Osteoblast (primary cell): ENCODE results near the gene ZNF575. TPM values are rescaled to one million over a fixed set of nuclear protein-coding genes. Genes with fewer than 3 reads are reported as not detected.

Experiments used
- DNase-seq: peaks from one replicate; pipeline ENCODE4 v3.0.0; 2011; ENCODE audit warnings: low spot score, mixed read lengths; ENCODE audit not compliant: insufficient read length; ENCODE audit errors: missing footprints
- H2AFZ ChIP-seq: 2 replicates; pipeline ENCODE4 v1.6.0; 2011; ENCODE audit warnings: mild to moderate bottlenecking, low read length
- H3K27ac ChIP-seq: 2 replicates; pipeline ENCODE4 v1.5.1; 2011; ENCODE audit warnings: mild to moderate bottlenecking, low read depth, low read length, moderate library complexity
- H3K27me3 ChIP-seq: 2 replicates; pipeline ENCODE4 v1.6.0; 2012; ENCODE audit warnings: mild to moderate bottlenecking, control low read depth, inconsistent platforms, low read length, moderate library complexity; ENCODE audit not compliant: insufficient read depth
- H3K36me3 ChIP-seq: 2 replicates; pipeline ENCODE4 v1.5.1; 2011; ENCODE audit warnings: mild to moderate bottlenecking, low read length, control low read depth, moderate library complexity; ENCODE audit not compliant: insufficient read depth
- H3K4me1 ChIP-seq: 2 replicates; pipeline ENCODE4 v1.5.1; 2011; ENCODE audit warnings: mild to moderate bottlenecking, low read length, control low read depth, moderate library complexity; ENCODE audit not compliant: insufficient read depth
- H3K4me2 ChIP-seq: 2 replicates; pipeline ENCODE4 v1.6.0; 2011; ENCODE audit warnings: mild to moderate bottlenecking, low read length; ENCODE audit not compliant: insufficient read depth
- H3K4me3 ChIP-seq: fragments of 200-600 bp; sonication (generic); 3 replicates; pipeline ENCODE4 v1.5.1; 2012; ENCODE audit warnings: mild to moderate bottlenecking, low read length, inconsistent platforms; ENCODE audit not compliant: insufficient read depth
- H3K79me2 ChIP-seq: 2 replicates; pipeline ENCODE4 v1.6.0; 2012; ENCODE audit warnings: mild to moderate bottlenecking, low read length, control low read depth, inconsistent platforms; ENCODE audit not compliant: insufficient read depth
- H3K9me3 ChIP-seq: 2 replicates; pipeline ENCODE4 v1.5.1; 2011; ENCODE audit warnings: low read depth, low read length, control low read depth
- H4K20me1 ChIP-seq: 2 replicates; pipeline ENCODE4 v1.6.0; 2012; ENCODE audit warnings: mild to moderate bottlenecking, low read length, control low read depth; ENCODE audit not compliant: insufficient read depth
- total RNA-seq: library from RNA; depleted of rRNA; stranded (reverse); fragments of >200 nt; gene quantifications from 2 replicates; pipeline ENCODE4 v1.2.3, GENCODE V29; 2012
- TF ChIP-seq, protein P1 (sequence below): IDR thresholded peaks from 2 replicates; pipeline ENCODE4 v1.5.1; 2011; ENCODE audit warnings: mild to moderate bottlenecking, low read depth, low read length, moderate library complexity; ENCODE audit errors: extremely low read depth

ZNF575 gene
- total RNA-seq, 1 donor = 0.72 TPM

DNA sequence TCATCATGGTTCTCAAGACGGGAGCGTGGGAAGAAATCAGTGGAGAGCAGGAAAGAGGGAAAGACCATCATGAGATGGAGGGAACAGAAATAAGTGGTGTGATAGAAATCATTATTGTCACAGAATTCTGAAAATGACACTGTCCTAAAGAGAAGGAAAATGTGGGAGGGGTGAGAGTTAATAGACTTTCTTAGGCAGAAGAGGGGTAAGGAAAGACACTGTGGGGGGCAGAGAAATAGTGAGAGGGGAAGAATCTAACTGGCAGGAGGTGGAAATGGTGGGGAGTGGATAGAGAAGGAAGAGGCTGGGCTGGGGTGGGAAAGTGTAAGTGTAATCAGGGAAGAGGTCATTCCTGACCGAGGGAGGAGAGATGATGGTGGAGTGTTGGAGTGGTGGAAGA, 45.8 kb downstream of the ZNF575 start:
- no peaks in the 10 kb centered on the region for H3K27me3 ChIP-seq
- H3K4me3 ChIP-seq = no peak overlapping the region
- TF ChIP-seq, protein P1, sequence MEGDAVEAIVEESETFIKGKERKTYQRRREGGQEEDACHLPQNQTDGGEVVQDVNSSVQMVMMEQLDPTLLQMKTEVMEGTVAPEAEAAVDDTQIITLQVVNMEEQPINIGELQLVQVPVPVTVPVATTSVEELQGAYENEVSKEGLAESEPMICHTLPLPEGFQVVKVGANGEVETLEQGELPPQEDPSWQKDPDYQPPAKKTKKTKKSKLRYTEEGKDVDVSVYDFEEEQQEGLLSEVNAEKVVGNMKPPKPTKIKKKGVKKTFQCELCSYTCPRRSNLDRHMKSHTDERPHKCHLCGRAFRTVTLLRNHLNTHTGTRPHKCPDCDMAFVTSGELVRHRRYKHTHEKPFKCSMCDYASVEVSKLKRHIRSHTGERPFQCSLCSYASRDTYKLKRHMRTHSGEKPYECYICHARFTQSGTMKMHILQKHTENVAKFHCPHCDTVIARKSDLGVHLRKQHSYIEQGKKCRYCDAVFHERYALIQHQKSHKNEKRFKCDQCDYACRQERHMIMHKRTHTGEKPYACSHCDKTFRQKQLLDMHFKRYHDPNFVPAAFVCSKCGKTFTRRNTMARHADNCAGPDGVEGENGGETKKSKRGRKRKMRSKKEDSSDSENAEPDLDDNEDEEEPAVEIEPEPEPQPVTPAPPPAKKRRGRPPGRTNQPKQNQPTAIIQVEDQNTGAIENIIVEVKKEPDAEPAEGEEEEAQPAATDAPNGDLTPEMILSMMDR = no peak
- H3K27ac ChIP-seq = no peak overlapping the region
- no peak overlapping the region for H2AFZ ChIP-seq
- no peak overlapping the region for H3K4me2 ChIP-seq
- no peaks in the 10 kb centered on the region for H3K9me3 ChIP-seq
- peaks cover 7% of the 10 kb centered on the region for H3K4me1 ChIP-seq
- no peaks in the 10 kb centered on the region for H4K20me1 ChIP-seq
- no peaks in the 10 kb centered on the region for H3K36me3 ChIP-seq
- peaks cover 12% of the 10 kb centered on the region for H3K79me2 ChIP-seq
- peak; percentile 29 for DNase-seq

DNA sequence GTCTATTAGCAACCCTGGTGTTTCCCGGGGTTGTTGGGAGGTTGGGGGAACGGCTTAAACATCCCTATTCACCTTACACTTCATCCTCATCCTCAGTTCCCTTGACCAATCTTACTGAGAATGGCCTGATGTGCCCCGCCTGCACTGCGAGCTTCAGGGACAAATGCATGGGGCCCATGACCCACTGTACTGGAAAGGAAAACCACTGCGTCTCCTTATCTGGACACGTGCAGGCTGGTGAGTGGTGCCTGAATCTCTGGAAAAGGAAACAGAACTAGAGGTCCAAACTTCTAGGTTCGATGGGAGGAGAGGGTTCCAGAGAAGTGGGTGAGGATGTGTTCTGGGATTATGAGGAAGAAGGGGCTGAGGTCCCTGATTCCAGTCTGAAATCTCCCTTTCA, 48.5 kb downstream of the ZNF575 start:
- Histone ChIP-seq H3K27ac (no peak overlapping the region), H3K27me3 (no peaks in the 10 kb centered on the region), H3K4me3 (peak overlapping the region; percentile 28), H3K79me2 (peaks cover 5% of the 10 kb centered on the region), H2AFZ (no peak overlapping the region), H3K4me1 (no peaks in the 10 kb centered on the region), H3K4me2 (peak overlapping the region; percentile 74), H3K9me3 (no peaks in the 10 kb centered on the region), H3K36me3 (no peaks in the 10 kb centered on the region), H4K20me1 (peaks cover 3% of the 10 kb centered on the region)
- TF ChIP-seq, protein P1 = no peak
- peak; percentile 49 for DNase-seq

DNA sequence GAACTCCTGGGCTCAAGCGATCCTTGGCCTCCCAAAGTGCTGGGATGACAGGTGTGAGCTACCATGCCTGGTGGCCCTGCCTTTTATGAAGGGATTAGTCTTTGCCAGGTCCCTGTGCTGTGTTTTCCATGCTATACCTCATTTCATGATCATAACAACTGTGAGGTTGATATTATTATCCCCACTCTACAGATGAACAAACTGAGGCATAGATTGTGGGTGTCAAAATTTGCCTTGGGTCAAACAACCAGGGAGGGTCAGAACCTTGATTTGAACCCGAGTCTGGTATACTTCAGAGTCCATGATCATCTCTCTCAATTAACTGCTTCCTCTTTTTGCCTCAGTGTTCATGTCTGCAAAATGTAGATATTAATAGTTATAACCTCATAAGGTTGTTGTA, 49.5 kb downstream of the ZNF575 start:
- H3K9me3 ChIP-seq = no peaks in the 10 kb centered on the region
- DNase-seq = no peak
- H3K36me3 ChIP-seq = peaks cover 5% of the 10 kb centered on the region
- TF ChIP-seq, protein P1 = no peak
- peaks cover 9% of the 10 kb centered on the region for H3K79me2 ChIP-seq
- no peak overlapping the region for H3K27ac ChIP-seq
- no peak overlapping the region for H3K4me3 ChIP-seq
- no peaks in the 10 kb centered on the region for H3K4me1 ChIP-seq
- H3K4me2 ChIP-seq = no peak overlapping the region
- no peak overlapping the region for H2AFZ ChIP-seq
- no peaks in the 10 kb centered on the region for H3K27me3 ChIP-seq
- peaks cover 3% of the 10 kb centered on the region for H4K20me1 ChIP-seq

DNA sequence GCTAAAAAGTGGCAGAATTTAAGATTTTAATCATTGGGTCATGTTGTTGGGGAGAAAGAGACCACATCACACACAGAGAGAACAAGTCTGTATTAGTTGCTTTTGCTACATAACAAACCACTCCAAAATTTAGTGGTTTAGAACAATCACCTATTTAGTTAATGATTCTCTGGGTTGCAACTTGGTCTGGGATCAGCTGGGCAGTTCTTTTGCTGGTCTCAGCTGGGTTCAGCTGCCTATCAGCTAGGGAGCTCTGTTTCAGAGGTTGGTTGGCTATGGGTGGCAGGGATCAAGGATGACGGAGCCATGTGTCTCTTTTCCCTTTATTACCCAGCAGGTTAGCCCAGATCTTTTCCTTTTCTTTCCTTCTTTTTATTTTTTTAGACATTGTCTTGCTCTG, 51.5 kb downstream of the ZNF575 start:
- Histone ChIP-seq H3K79me2 (peaks cover 12% of the 10 kb centered on the region), H3K36me3 (peaks cover 15% of the 10 kb centered on the region), H3K9me3 (no peaks in the 10 kb centered on the region), H3K4me2 (no peak overlapping the region), H2AFZ (no peak overlapping the region), H3K27me3 (no peaks in the 10 kb centered on the region), H3K4me1 (no peaks in the 10 kb centered on the region), H3K27ac (no peak overlapping the region), H4K20me1 (peaks cover 3% of the 10 kb centered on the region), H3K4me3 (no peak overlapping the region)
- peak; percentile 39 for DNase-seq
- TF ChIP-seq, protein P1 = no peak

Other genes with a start within 250 kb of the ZNF575 start
- under 0.01 TPM in 1 of 2 replicates, not detected in the other for gene CD177, start 179.5 kb upstream of the ZNF575 start, total RNA-seq
- gene TEX101, start 118.3 kb upstream of the ZNF575 start, total RNA-seq = not detected in 2 replicates
- gene LYPD3, start 67.6 kb upstream of the ZNF575 start, total RNA-seq = 0.88 TPM in 1 of 2 replicates, not detected in the other
- 10.9 and 12.1 TPM in 2 replicates for gene PHLDB3, start 28.4 kb upstream of the ZNF575 start, total RNA-seq
- 42.7 and 52.1 TPM in 2 replicates for gene ETHE1, start 6.0 kb upstream of the ZNF575 start, total RNA-seq
- 21.4 and 22.7 TPM in 2 replicates for gene XRCC1, start 42.3 kb downstream of the ZNF575 start, total RNA-seq
- 0.72 and 2.9 TPM in 2 replicates for gene PINLYP, start 42.6 kb downstream of the ZNF575 start, total RNA-seq
- gene IRGQ, start 62.9 kb downstream of the ZNF575 start, total RNA-seq = 18.9 and 23.2 TPM in 2 replicates
- gene ZNF576, start 63.4 kb downstream of the ZNF575 start, total RNA-seq = 7.4 and 9.4 TPM in 2 replicates
- under 0.01 TPM in 1 of 2 replicates, not detected in the other for gene SRRM5, start 78.9 kb downstream of the ZNF575 start, total RNA-seq
- 31.5 and 37.3 TPM in 2 replicates for gene ZNF428, start 86.4 kb downstream of the ZNF575 start, total RNA-seq
- 1.2 and 1.4 TPM in 2 replicates for gene CADM4, start 106.7 kb downstream of the ZNF575 start, total RNA-seq
- 52.5 and 62.2 TPM in 2 replicates for gene PLAUR, start 137.0 kb downstream of the ZNF575 start, total RNA-seq
- not detected in 2 replicates for gene IRGC, start 182.9 kb downstream of the ZNF575 start, total RNA-seq
- gene SMG9, start 221.8 kb downstream of the ZNF575 start, total RNA-seq = 14.5 and 17.4 TPM in 2 replicates
- 6.5 and 7.2 TPM in 2 replicates for gene KCNN4, start 247.8 kb downstream of the ZNF575 start, total RNA-seq